ENCODE data around the gene ANO7. TPM values are rescaled to one million over a fixed set of nuclear protein-coding genes. Genes with fewer than 3 reads are reported as not detected.

ANO7 gene
- polyA plus RNA-seq, 1 donor from 2014 or later = not detected

DNA sequence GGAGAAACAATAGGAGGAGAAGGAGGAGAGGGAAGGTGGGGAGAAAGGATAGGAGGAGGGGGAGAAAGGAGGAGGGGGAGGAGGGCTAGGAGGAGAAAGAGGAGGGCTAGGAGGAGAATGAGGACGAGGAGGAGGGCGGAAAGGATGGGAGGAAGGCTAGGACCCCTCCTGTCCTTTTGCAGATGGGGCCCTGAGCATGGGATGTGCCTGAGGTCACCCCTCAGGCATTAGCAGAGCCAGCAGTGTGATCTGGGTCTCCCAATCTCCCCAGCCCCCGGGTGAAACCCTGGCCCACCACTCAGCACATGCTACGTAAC is 601 bp upstream of the ANO7 start:
- no peaks in the 10 kb centered on the region for H3K27me3 ChIP-seq (ENCODE audit: insufficient read depth, low read depth, low read length)
- no peak overlapping the region for H3K9ac ChIP-seq (ENCODE audit: low read length)
- H2AFZ ChIP-seq (ENCODE audit: low read depth, low read length) = no peak overlapping the region
- H3K4me2 ChIP-seq (ENCODE audit: low read length) = no peak overlapping the region
- no peaks in the 10 kb centered on the region for H3K9me3 ChIP-seq (ENCODE audit: low read length)
- TF ChIP-seq TAF1 (IDR thresholded peaks at IDR 0.05; ENCODE audit: low read depth) (no peak), SMC3 (conservative IDR thresholded peaks at IDR 0.05; ENCODE audit: poor library complexity) (no peak), RAD21 (conservative IDR thresholded peaks at IDR 0.05) (no peak), MXI1 (conservative IDR thresholded peaks at IDR 0.05; ENCODE audit: poor library complexity, severe bottlenecking) (no peak), CTCF (IDR thresholded peaks at IDR 0.05; ENCODE audit: poor library complexity, severe bottlenecking) (no peak), POLR2AphosphoS5 (IDR thresholded peaks at IDR 0.05) (no peak), EZH2 (IDR thresholded peaks at IDR 0.05; ENCODE audit: borderline replicate concordance, insufficient read depth, low read length, poor library complexity, severe bottlenecking) (no peak)
- H3K36me3 ChIP-seq (ENCODE audit: insufficient read depth, low read length) = no peaks in the 10 kb centered on the region
- H3K79me2 ChIP-seq (replicated peaks; ENCODE audit: insufficient read depth, low read length) = no peaks in the 10 kb centered on the region
- no peak overlapping the region for H3K27ac ChIP-seq (ENCODE audit: low read length)
- H3K9me2 ChIP-seq (ENCODE audit: insufficient read depth, low read length) = no peaks in the 10 kb centered on the region
- no peaks in the 10 kb centered on the region for H4K20me1 ChIP-seq (ENCODE audit: insufficient read depth)
- no peaks in the 10 kb centered on the region for H3F3A ChIP-seq (ENCODE audit: insufficient read depth, low read length, poor library complexity, severe bottlenecking)
- H3K4me3 ChIP-seq (ENCODE audit: low read length) = no peak overlapping the region

DNA sequence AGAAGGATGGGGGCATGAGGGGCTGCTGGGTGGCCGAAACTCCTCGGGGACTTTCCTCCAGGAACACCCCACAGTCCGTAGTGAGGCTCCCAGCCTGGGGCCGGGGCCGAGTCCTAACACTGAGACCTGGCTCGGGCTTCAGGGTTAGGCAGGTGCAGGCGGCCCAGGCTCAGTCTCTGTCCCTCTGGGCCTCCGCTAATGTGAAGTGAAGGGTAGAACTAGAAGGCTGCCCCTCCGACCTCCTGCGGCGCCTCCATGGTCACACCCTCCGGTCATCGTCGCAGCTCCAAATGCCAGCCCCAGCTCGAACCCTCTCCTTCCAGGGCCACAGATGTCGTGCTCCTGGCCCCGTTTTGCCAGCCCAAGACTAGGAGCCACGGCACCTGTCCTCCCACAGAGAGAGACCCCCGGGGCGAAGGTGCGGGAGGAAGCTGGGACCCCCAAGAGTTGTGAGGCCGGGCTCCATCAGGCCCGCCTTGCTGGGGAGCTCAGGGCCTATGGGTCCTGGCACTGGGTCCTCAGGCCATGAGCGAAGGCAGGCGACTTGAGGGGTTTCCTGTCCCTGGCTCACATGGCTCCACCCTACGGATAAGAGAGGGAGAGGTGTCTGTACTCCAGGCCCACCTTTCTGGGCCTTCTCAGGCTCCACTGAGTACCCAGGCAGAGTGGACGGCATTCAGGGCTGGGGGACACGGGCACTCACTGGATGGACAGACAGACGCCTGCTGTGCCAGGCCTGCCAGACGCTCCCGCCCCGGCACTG is 797 bp downstream of the ANO7 start:
- Histone ChIP-seq H3K9me2 (ENCODE audit: insufficient read depth, low read length) (no peaks in the 10 kb centered on the region), H3K9ac (ENCODE audit: low read length) (no peak overlapping the region), H4K20me1 (ENCODE audit: insufficient read depth) (no peaks in the 10 kb centered on the region), H3K79me2 (replicated peaks; ENCODE audit: insufficient read depth, low read length) (no peaks in the 10 kb centered on the region), H3K9me3 (ENCODE audit: low read length) (no peaks in the 10 kb centered on the region), H2AFZ (ENCODE audit: low read depth, low read length) (no peak overlapping the region), H3F3A (ENCODE audit: insufficient read depth, low read length, poor library complexity, severe bottlenecking) (no peaks in the 10 kb centered on the region), H3K4me2 (ENCODE audit: low read length) (no peak overlapping the region), H3K36me3 (ENCODE audit: insufficient read depth, low read length) (no peaks in the 10 kb centered on the region), H3K4me3 (ENCODE audit: low read length) (no peak overlapping the region), H3K27me3 (ENCODE audit: insufficient read depth, low read depth, low read length) (no peaks in the 10 kb centered on the region), H3K27ac (ENCODE audit: low read length) (no peak overlapping the region)
- TF ChIP-seq, protein P1, sequence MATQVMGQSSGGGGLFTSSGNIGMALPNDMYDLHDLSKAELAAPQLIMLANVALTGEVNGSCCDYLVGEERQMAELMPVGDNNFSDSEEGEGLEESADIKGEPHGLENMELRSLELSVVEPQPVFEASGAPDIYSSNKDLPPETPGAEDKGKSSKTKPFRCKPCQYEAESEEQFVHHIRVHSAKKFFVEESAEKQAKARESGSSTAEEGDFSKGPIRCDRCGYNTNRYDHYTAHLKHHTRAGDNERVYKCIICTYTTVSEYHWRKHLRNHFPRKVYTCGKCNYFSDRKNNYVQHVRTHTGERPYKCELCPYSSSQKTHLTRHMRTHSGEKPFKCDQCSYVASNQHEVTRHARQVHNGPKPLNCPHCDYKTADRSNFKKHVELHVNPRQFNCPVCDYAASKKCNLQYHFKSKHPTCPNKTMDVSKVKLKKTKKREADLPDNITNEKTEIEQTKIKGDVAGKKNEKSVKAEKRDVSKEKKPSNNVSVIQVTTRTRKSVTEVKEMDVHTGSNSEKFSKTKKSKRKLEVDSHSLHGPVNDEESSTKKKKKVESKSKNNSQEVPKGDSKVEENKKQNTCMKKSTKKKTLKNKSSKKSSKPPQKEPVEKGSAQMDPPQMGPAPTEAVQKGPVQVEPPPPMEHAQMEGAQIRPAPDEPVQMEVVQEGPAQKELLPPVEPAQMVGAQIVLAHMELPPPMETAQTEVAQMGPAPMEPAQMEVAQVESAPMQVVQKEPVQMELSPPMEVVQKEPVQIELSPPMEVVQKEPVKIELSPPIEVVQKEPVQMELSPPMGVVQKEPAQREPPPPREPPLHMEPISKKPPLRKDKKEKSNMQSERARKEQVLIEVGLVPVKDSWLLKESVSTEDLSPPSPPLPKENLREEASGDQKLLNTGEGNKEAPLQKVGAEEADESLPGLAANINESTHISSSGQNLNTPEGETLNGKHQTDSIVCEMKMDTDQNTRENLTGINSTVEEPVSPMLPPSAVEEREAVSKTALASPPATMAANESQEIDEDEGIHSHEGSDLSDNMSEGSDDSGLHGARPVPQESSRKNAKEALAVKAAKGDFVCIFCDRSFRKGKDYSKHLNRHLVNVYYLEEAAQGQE (IDR thresholded peaks at IDR 0.05; ENCODE audit: borderline replicate concordance) = no peak
- TF ChIP-seq CTCF (IDR thresholded peaks at IDR 0.05; ENCODE audit: poor library complexity, severe bottlenecking) = no peak
- TF ChIP-seq TAF1 (IDR thresholded peaks at IDR 0.05; ENCODE audit: low read depth) = no peak
- no peak for TF ChIP-seq MXI1 (conservative IDR thresholded peaks at IDR 0.05; ENCODE audit: poor library complexity, severe bottlenecking)
- TF ChIP-seq SMC3 (conservative IDR thresholded peaks at IDR 0.05; ENCODE audit: poor library complexity) = no peak
- TF ChIP-seq POLR2AphosphoS5 (IDR thresholded peaks at IDR 0.05) = no peak

Measured in neural cell (in vitro differentiated cells).